ENCODE measurements around the gene PAPPA2. TPM values are rescaled to one million over a fixed set of nuclear protein-coding genes. Genes with fewer than 3 reads are reported as not detected.

Gene PAPPA2
- total RNA-seq, 2 donors from 2014 or later, result 1.3 TPM; not detected in 1

DNA sequence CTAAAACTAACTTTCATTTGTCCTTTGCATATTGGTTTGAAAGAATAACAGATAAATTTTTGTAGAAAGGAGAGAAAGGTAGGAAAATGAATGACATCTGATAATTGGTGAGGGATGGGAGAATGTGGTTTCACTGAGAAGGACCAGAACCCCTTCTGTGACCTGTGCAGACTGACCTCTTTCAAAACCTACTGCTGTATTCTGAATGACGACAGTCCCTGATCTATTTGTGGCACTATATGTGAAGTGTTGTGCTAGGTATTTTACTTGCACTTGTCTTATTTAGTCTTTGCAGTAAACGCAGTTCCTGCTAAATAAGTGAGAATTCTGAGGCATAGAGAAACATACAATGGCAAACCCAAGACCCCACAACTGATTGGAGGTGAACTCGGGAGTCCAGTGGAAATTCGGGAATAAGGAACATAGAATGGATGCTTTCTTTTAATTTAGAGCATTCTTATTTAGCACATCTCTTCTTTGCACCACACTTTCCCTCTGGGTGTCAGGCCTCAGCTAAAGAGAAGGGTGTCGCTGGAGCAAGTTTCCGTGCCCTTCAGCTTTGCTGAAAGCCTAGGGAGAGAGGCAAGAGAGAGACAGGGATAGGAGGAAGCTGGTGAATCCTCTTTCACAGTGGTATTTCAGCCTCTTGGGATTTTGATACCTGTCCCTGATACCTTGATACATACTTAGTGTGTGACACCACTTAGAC lies 230.2 kb downstream of the PAPPA2 start:
- TF ChIP-seq, protein P1, sequence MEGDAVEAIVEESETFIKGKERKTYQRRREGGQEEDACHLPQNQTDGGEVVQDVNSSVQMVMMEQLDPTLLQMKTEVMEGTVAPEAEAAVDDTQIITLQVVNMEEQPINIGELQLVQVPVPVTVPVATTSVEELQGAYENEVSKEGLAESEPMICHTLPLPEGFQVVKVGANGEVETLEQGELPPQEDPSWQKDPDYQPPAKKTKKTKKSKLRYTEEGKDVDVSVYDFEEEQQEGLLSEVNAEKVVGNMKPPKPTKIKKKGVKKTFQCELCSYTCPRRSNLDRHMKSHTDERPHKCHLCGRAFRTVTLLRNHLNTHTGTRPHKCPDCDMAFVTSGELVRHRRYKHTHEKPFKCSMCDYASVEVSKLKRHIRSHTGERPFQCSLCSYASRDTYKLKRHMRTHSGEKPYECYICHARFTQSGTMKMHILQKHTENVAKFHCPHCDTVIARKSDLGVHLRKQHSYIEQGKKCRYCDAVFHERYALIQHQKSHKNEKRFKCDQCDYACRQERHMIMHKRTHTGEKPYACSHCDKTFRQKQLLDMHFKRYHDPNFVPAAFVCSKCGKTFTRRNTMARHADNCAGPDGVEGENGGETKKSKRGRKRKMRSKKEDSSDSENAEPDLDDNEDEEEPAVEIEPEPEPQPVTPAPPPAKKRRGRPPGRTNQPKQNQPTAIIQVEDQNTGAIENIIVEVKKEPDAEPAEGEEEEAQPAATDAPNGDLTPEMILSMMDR (conservative IDR thresholded peaks at IDR 0.05), result no peak
- Histone ChIP-seq H3K4me3 (ENCODE audit: low read length) (no peak overlapping the region), H3K36me3 (ENCODE audit: control insufficient read depth, insufficient read depth, low read length) (no peaks in the 10 kb centered on the region), H3K9ac (ENCODE audit: extremely low read depth, low read length, poor library complexity, severe bottlenecking) (no peak overlapping the region), H3K27me3 (ENCODE audit: control insufficient read depth, insufficient read depth, low read length, poor library complexity, severe bottlenecking) (no peaks in the 10 kb centered on the region), H3K27ac (ENCODE audit: low read depth, low read length) (no peak overlapping the region), H3K9me3 (ENCODE audit: control insufficient read depth, low read length) (no peaks in the 10 kb centered on the region), H3K4me1 (ENCODE audit: control insufficient read depth, insufficient read depth, low read length) (no peaks in the 10 kb centered on the region)
- H3K27ac Mint-ChIP-seq, result no peak overlapping the region
- H3K4me1 Mint-ChIP-seq, result peaks cover 1% of the 10 kb centered on the region
- 89 to 96% methylated on average over 3 to 6 of the region's 6 CpGs for WGBS, 2 experiments (ENCODE audit: insufficient coverage in 1 of 2, insufficient read length in 1 of 2)
- H3K27me3 Mint-ChIP-seq (ENCODE audit: insufficient read depth), result no peaks in the 10 kb centered on the region
- H3K4me3 Mint-ChIP-seq, result no peak overlapping the region
- no peaks in the 10 kb centered on the region for H3K9me3 Mint-ChIP-seq
- H3K36me3 Mint-ChIP-seq (ENCODE audit: low read depth), result no peaks in the 10 kb centered on the region
- DNase-seq, result no peak

GRCh38 chr1:176693697-176694329 lies 230.8 kb downstream of the PAPPA2 start:
- no peak for DNase-seq
- WGBS, 2 experiments (ENCODE audit: insufficient coverage in 1 of 2, insufficient read length in 1 of 2), result 87 to 94% methylated on average over 7 to 11 of the region's 11 CpGs
- H3K27ac Mint-ChIP-seq, result no peak overlapping the region
- TF ChIP-seq, protein P1 (conservative IDR thresholded peaks at IDR 0.05), result no peak
- Histone ChIP-seq H3K36me3 (ENCODE audit: control insufficient read depth, insufficient read depth, low read length) (no peaks in the 10 kb centered on the region), H3K27ac (ENCODE audit: low read depth, low read length) (no peak overlapping the region), H3K4me3 (ENCODE audit: low read length) (no peak overlapping the region), H3K27me3 (ENCODE audit: control insufficient read depth, insufficient read depth, low read length, poor library complexity, severe bottlenecking) (no peaks in the 10 kb centered on the region), H3K9me3 (ENCODE audit: control insufficient read depth, low read length) (no peaks in the 10 kb centered on the region), H3K4me1 (ENCODE audit: control insufficient read depth, insufficient read depth, low read length) (no peaks in the 10 kb centered on the region), H3K9ac (ENCODE audit: extremely low read depth, low read length, poor library complexity, severe bottlenecking) (no peak overlapping the region)
- H3K9me3 Mint-ChIP-seq, result no peaks in the 10 kb centered on the region
- H3K4me3 Mint-ChIP-seq, result no peak overlapping the region
- peaks cover 1% of the 10 kb centered on the region for H3K4me1 Mint-ChIP-seq
- H3K36me3 Mint-ChIP-seq (ENCODE audit: low read depth), result no peaks in the 10 kb centered on the region
- H3K27me3 Mint-ChIP-seq (ENCODE audit: insufficient read depth), result no peaks in the 10 kb centered on the region

DNA sequence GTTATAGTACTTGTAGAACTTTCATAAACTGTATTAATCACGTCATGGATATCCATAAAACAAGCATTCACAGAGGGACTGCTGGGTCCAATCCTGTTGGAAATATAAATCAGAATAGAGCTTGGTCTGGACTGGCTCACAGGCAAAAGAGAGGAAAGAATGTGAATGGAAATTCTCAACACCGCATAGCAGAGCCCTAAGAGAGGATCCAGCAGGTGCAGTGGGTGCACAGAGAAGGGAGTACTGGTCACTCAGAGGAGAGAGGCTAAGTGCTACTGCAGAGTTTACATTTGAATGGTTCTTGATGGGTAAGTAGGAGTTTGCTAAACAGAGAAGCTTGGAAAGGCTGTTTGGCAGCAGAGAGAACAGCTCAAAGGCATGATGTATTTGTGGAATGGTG lies 231.7 kb downstream of the PAPPA2 start:
- Mint-ChIP-seq H3K27me3 (ENCODE audit: insufficient read depth) (no peaks in the 10 kb centered on the region), H3K4me1 (peaks cover 1% of the 10 kb centered on the region), H3K4me3 (no peak overlapping the region), H3K27ac (no peak overlapping the region), H3K9me3 (no peaks in the 10 kb centered on the region), H3K36me3 (ENCODE audit: low read depth) (no peaks in the 10 kb centered on the region)
- DNase-seq, result no peak
- Histone ChIP-seq H3K36me3 (ENCODE audit: control insufficient read depth, insufficient read depth, low read length) (no peaks in the 10 kb centered on the region), H3K4me3 (ENCODE audit: low read length) (no peak overlapping the region), H3K27me3 (ENCODE audit: control insufficient read depth, insufficient read depth, low read length, poor library complexity, severe bottlenecking) (no peaks in the 10 kb centered on the region), H3K9ac (ENCODE audit: extremely low read depth, low read length, poor library complexity, severe bottlenecking) (no peak overlapping the region), H3K4me1 (ENCODE audit: control insufficient read depth, insufficient read depth, low read length) (no peaks in the 10 kb centered on the region), H3K27ac (ENCODE audit: low read depth, low read length) (no peak overlapping the region), H3K9me3 (ENCODE audit: control insufficient read depth, low read length) (no peaks in the 10 kb centered on the region)
- TF ChIP-seq, protein P1 (conservative IDR thresholded peaks at IDR 0.05), result no peak
- 77 to 86% methylated on average over 1 to 2 of the region's 2 CpGs for WGBS, 2 experiments (ENCODE audit: insufficient coverage in 1 of 2, insufficient read length in 1 of 2)

Measured in endodermal cell (in vitro differentiated cells).